GM20431 (cell line): Measurements from ENCODE around the gene SOX8.
"Not testable (repeated sequence)": the region's sequence is repeated elsewhere in the genome, so short reads cannot be mapped to it uniquely, and the experiment has no call there.

Experiments used
- in situ Hi-C: fragments of 300-500 bp; cut with MseI, MboI; formaldehyde crosslinking; loops from one replicate; pipeline ENCODE4 v1.15.0; 2020; ENCODE audit warnings: low sequenced_read_pairs; ENCODE audit not compliant: unreplicated experiment

Gene SOX8

GRCh38 chr16:981695-982144, at the start of gene SOX8:
Gene SOX8, plus strand, starts transcription at chr16:981770. Its CDS starts 153 bp downstream, at chr16:981923.
- in situ Hi-C loops = no loop called here

- in situ Hi-C loops = no loop called here
Observed at GRCh38 chr16:932831-933330, 48.7 kb upstream of the SOX8 start.

DNA sequence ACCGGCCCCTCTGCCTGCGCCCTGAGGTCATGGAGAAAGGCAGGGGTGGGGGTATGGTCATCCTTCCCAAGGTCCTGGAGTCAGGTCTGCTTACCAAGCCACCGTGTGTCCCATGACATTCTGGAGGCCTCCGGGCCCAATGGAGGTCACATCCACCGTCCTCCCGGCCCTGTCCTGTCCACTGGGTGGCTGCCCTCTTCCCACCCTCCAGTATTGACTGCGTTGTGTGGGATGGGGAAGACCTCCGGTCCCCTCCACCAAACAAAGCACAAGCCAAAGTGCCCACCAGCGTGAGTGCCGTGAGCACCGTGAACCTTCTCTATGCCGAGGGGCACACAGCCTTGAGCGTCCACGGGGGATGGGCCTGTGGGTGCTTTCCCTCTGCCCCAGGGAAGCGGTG, 48.0 kb upstream of the SOX8 start:
- in situ Hi-C loops = no loop called here

- in situ Hi-C loops = no loop called here
Observed at GRCh38 chr16:934178-934577, 47.4 kb upstream of the SOX8 start.

GRCh38 chr16:935684-936083, 45.9 kb upstream of the SOX8 start:
- in situ Hi-C loops = no loop called here

GRCh38 chr16:937311-937710, 44.3 kb upstream of the SOX8 start:
- in situ Hi-C loops = no loop called here

DNA sequence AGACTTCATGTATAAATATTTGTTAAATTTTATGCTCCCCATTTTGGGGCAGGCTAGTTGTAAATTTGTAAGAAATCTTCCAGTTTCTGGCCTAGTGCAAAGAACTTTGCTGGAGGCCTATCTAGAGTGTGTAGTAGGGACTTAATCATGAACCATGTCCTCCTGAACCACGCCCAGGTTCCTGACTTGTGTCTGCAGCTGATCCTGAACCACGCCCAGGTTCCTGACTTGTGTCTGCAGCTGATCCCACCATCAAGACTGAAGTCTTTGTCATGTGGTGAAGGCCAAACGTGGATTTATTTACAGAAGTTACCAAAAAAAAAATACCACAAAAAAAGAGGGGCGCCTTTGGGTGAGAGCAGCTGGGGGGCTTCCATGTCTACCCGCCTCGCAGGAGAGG, 43.8 kb upstream of the SOX8 start:
- in situ Hi-C loops = no loop called here

GRCh38 chr16:938136-938535, 43.4 kb upstream of the SOX8 start:
- in situ Hi-C loops = no loop called here

DNA sequence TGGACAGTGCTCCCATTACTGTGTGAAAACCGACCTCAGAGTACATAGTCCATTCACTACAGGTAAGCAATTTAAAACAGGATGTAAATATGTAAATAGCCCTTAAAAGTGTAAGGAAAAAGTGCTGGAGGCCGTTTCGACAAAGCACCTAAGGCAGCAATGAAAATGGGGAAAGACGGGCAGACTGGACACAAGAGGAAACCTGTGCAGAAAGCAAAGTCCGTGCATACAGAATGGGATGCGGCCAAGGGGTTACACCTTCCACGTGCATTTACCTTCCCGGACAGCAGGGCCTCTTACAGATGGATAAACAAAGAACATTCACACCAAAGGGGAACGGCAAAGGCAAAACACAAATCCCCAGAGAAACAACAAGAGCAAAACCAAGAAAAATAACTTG, 42.8 kb upstream of the SOX8 start:
- in situ Hi-C loops = no loop called here

DNA sequence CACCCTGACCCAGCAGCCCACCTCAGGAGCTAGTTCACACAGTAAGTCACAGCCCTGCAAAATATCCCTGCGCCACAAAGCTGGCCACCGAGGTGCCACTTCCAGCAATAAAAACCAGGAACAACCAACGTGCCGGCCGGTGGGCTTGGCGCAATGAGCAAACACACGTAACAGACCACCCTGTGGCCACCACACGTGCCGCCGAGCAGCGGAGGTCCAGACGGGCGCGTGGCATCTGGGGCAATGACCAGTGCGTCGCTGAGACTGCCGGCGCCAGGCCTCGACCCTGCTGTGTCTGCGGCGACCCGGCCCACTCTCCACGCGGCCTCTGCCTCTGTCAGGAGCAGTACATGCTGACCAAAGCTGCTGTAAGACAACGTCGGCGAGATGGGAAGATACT, 42.3 kb upstream of the SOX8 start:
- in situ Hi-C loops = no loop called here

GRCh38 chr16:939941-940340, 41.6 kb upstream of the SOX8 start:
- in situ Hi-C loops = no loop called here

GRCh38 chr16:942436-943060, 39.0 kb upstream of the SOX8 start:
- in situ Hi-C loops = no loop called here

- in situ Hi-C loops = no loop called here
Observed at GRCh38 chr16:943971-944370, 37.6 kb upstream of the SOX8 start.

DNA sequence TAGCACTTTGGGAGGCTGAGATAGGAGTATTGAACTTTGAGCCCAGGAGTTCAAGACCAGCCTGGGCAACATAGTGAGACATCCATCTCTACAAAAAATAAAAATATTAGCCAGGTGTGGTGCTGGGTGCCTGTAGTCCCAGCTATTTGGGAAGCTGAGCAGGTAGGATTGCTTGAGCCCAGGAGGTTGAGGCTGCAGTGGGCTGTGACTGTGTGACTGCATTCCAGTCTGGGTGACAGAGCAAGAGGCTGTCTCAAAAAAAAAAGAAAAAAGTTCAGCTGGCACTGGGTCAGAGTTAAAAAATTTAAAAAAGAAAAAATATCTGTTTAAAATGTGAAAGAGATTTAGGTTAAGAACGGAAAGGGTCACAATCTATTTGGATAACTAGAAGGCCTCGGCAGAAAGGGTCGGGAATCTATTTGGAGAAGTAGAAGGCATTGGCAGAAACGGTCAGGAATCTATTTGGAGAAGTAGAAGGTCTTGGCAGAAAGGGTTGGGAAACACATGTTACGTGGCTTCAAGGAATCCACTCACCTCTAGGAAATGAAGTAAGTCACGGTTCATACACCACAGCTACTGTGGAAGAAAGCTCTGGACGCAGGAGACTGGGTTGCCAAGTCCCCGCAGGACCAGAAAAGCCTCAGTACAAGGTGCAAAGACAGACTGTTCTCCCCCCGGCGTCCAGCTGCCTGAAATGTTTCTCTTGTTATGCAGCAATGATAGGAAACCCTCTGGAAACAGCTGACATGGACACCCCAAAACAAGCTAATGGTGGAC, 36.1 kb upstream of the SOX8 start:
- in situ Hi-C loops = no loop called here

DNA sequence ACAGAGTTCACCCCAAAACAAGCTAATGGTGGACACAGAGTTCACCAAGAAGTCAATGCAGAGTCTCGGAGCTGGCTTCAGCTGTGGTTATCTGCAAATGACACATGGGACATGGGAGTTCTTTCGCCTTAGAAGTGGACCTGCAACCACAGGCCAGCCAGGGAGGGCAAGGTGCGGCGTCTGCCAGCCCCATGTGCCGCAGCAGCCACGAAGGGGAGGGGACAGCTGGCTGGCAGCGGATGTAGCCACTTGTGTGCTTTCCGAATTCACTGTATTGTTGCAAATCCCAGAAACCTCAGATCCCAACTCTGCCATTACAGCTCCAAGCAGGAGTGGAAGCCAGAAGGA, 35.5 kb upstream of the SOX8 start:
- in situ Hi-C loops = no loop called here

GRCh38 chr16:947255-947921, 34.2 kb upstream of the SOX8 start:
- in situ Hi-C loops = no loop called here

- in situ Hi-C loops = not testable (repeated sequence)
Observed at GRCh38 chr16:947922-948303, 33.7 kb upstream of the SOX8 start.

- in situ Hi-C loops = not testable (repeated sequence)
Observed at GRCh38 chr16:948767-949166, 32.8 kb upstream of the SOX8 start.

GRCh38 chr16:950733-951573, 30.6 kb upstream of the SOX8 start:
- in situ Hi-C loops = not testable (repeated sequence)

DNA sequence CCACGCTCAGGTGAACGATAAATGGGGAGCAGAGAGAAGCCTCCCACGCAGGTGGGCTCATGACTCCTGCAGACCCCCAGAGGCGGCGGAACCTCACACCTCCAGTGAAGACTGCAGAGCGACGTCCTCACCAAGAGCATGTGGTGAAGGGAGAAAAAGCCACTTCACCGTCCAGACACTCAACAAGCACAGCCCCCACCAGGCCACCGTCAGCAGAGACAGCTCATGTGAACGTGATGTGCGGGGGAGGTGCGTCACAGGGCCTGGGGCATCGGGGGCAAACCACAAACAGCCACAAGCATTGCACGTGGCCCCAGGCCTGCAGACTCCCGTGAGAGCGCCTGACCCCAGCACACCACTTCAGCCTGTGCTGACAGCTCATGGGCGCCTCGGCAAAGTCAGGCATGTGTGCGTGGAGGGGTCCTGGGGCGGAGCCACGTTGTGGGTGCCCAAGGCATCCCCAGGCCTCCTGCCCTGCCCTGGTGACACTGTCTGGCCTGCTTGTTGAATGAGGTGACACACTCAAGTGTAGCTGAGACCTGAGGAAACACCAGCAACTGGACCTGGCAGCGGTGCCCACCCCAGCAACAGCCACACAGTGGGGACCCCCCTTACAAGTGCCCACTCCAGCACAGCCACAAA, 29.8 kb upstream of the SOX8 start:
- in situ Hi-C loops = no loop called here
